Hepatocyte (in vitro differentiated cells): ENCODE data around the gene KAT5. TPM values are rescaled to one million over a fixed set of nuclear protein-coding genes. Genes with fewer than 3 reads are reported as not detected.
A peak's percentile ranks its signal among the peaks of the same experiment; 100 is the strongest.
"Not testable (repeated sequence)": the region's sequence is repeated elsewhere in the genome, so short reads cannot be mapped to it uniquely, and the experiment has no call there.

Experiments
- DNase-seq: peaks from one replicate; pipeline ENCODE4 v3.0.0-alpha.2; 2016; ENCODE audit warnings: low spot score
- H2AFZ ChIP-seq: fragments of 200-600 bp; sonication (generic); 2 replicates; pipeline ENCODE4 v1.6.0; 2016; ENCODE audit warnings: antibody characterized with exemption, mild to moderate bottlenecking
- H3K27ac ChIP-seq: fragments of 200-600 bp; sonication (generic); 2 replicates; pipeline ENCODE4 v1.5.1; 2016; ENCODE audit warnings: mild to moderate bottlenecking
- H3K27me3 ChIP-seq: fragments of 200-600 bp; sonication (generic); 2 replicates; pipeline ENCODE4 v1.6.1; 2016
- H3K36me3 ChIP-seq: fragments of 200-600 bp; sonication (generic); replicated peaks from 2 replicates; pipeline ENCODE4 v1.5.1; 2016; ENCODE audit warnings: low read depth; ENCODE audit not compliant: insufficient read depth
- H3K4me1 ChIP-seq: fragments of 200-600 bp; sonication (generic); 2 replicates; pipeline ENCODE4 v1.5.1; 2016; ENCODE audit warnings: mild to moderate bottlenecking, moderate library complexity; ENCODE audit not compliant: insufficient read depth
- H3K4me2 ChIP-seq: fragments of 200-600 bp; sonication (generic); 2 replicates; pipeline ENCODE4 v1.6.0; 2016
- H3K4me3 ChIP-seq: fragments of 200-600 bp; sonication (generic); 2 replicates; pipeline ENCODE4 v1.5.1; 2016; ENCODE audit warnings: mild to moderate bottlenecking
- H3K79me2 ChIP-seq: fragments of 200-600 bp; sonication (generic); 2 replicates; pipeline ENCODE4 v1.6.0; 2017; ENCODE audit warnings: mild to moderate bottlenecking
- H3K9me2 ChIP-seq: fragments of 200-600 bp; sonication (generic); replicated peaks from 2 replicates; pipeline ENCODE4 v1.6.0; 2017; ENCODE audit warnings: mild to moderate bottlenecking; ENCODE audit not compliant: insufficient read depth
- H3K9me3 ChIP-seq: fragments of 200-600 bp; sonication (generic); 2 replicates; pipeline ENCODE4 v1.5.1; 2016; ENCODE audit warnings: low read depth, mild to moderate bottlenecking
- H4K20me1 ChIP-seq: fragments of 200-600 bp; sonication (generic); 2 replicates; pipeline ENCODE4 v1.6.0; 2016; ENCODE audit warnings: mild to moderate bottlenecking; ENCODE audit not compliant: insufficient read depth, poor library complexity, severe bottlenecking
- EZH2 ChIP-seq: fragments of 200-600 bp; sonication (generic); IDR thresholded peaks from 2 replicates; pipeline ENCODE4 v1.6.1; 2016; ENCODE audit warnings: antibody characterized with exemption, mild to moderate bottlenecking, borderline replicate concordance
- EZH2phosphoT487 ChIP-seq: fragments of 200-600 bp; sonication (generic); IDR thresholded peaks from one replicate; pipeline ENCODE4 v1.6.1; 2018; ENCODE audit warnings: antibody characterized with exemption, mild to moderate bottlenecking, low read depth, moderate library complexity; ENCODE audit not compliant: unreplicated experiment, severe bottlenecking
- WGBS: methylation state at CpG from one replicate; pipeline ENCODE4 v1.1.6; 2016; ENCODE audit warnings: low lambda C conversion rate; ENCODE audit errors: missing lambda C conversion rate; 5-methylcytosine and 5-hydroxymethylcytosine counted together
- polyA plus RNA-seq: library from polyadenylated mRNA; unstranded; fragments of >200 nt; fragmentation: Nextera tagmentation; extraction: Ambion mirVana; gene quantifications from 2 replicates; pipeline ENCODE4 v1.2.1, GENCODE V29; 2016
- total RNA-seq: library from RNA; depleted of rRNA; stranded (reverse); fragments of >200 nt; gene quantifications from 2 replicates; pipeline ENCODE4 v1.2.3, GENCODE V29; 2014
- TF ChIP-seq, protein P1 (sequence below): fragments of 200-600 bp; sonication (generic); IDR thresholded peaks from 2 replicates; pipeline ENCODE4 v1.5.1; 2016; ENCODE audit warnings: antibody characterized with exemption, mild to moderate bottlenecking; ENCODE audit not compliant: poor library complexity

Gene KAT5
- total and polyA plus RNA-seq, 2 experiments from 2014 or later, result 41.7 to 53.1 TPM

DNA sequence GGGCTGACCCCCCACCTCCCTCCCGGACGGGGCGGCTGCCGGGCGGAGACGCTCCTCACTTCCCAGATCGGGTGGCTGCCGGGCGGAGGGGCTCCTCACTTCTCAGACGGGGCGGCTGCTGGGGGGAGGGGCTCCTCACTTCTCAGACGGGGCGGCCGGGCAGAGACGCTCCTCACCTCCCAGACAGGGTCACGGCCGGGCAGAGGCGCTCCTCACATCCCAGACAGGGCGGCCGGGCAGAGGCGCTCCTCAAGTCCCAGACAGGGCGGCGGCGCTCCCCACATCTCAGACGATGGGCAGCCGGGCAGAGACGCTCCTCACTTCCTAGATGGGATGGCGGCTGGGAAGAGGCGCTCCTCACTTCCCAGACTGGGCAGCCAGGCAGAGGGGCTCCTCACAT lies 50.8 kb downstream of the KAT5 start:
- WGBS, result 97% methylated on average over 11 of the region's 29 CpGs

DNA sequence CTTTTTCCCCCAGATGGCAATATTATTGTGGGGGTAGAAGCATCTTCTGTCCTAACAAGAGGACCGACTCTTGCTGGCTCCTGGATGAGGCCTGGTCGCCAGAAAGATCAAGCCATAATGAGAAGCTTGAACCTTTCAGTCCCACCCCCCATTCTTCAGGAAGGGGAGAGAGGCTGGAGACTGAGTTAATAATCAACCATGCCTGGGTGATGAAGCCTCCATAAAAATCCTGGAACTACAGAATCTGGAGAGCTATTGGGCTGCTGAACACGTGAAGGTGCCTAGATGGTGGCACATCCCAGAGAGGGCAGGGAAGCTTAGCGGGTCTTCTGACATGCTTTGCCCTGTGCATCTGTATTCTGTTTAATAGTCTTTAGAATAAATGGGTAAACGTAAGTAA lies 52.4 kb downstream of the KAT5 start:
- H3K4me2 ChIP-seq, result no peak overlapping the region
- DNase-seq, result peak; percentile 32
- H3K36me3 ChIP-seq, result no peaks in the 10 kb centered on the region
- H3K4me3 ChIP-seq, result no peak overlapping the region
- no peaks in the 10 kb centered on the region for H3K9me2 ChIP-seq
- no peak for TF ChIP-seq EZH2
- no peak for TF ChIP-seq EZH2phosphoT487
- TF ChIP-seq, protein P1, sequence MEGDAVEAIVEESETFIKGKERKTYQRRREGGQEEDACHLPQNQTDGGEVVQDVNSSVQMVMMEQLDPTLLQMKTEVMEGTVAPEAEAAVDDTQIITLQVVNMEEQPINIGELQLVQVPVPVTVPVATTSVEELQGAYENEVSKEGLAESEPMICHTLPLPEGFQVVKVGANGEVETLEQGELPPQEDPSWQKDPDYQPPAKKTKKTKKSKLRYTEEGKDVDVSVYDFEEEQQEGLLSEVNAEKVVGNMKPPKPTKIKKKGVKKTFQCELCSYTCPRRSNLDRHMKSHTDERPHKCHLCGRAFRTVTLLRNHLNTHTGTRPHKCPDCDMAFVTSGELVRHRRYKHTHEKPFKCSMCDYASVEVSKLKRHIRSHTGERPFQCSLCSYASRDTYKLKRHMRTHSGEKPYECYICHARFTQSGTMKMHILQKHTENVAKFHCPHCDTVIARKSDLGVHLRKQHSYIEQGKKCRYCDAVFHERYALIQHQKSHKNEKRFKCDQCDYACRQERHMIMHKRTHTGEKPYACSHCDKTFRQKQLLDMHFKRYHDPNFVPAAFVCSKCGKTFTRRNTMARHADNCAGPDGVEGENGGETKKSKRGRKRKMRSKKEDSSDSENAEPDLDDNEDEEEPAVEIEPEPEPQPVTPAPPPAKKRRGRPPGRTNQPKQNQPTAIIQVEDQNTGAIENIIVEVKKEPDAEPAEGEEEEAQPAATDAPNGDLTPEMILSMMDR, result no peak
- peak overlapping the region; percentile 20 for H3K27ac ChIP-seq
- no peaks in the 10 kb centered on the region for H3K9me3 ChIP-seq
- no peaks in the 10 kb centered on the region for H3K79me2 ChIP-seq
- 63% methylated on average over 5 of the region's 5 CpGs for WGBS
- no peaks in the 10 kb centered on the region for H3K27me3 ChIP-seq
- H2AFZ ChIP-seq, result no peak overlapping the region
- peaks cover 6% of the 10 kb centered on the region for H3K4me1 ChIP-seq
- no peaks in the 10 kb centered on the region for H4K20me1 ChIP-seq

More for the DNA sequence above, 50.8 kb downstream of the KAT5 start:
- H3K4me1 ChIP-seq, H3K79me2 ChIP-seq, H4K20me1 ChIP-seq, DNase-seq, H3K9me2 ChIP-seq, H3K27me3 ChIP-seq, H3K4me2 ChIP-seq, H3K36me3 ChIP-seq, H3K27ac ChIP-seq, H3K4me3 ChIP-seq, H3K9me3 ChIP-seq, H2AFZ ChIP-seq: not testable (repeated sequence)

DNA sequence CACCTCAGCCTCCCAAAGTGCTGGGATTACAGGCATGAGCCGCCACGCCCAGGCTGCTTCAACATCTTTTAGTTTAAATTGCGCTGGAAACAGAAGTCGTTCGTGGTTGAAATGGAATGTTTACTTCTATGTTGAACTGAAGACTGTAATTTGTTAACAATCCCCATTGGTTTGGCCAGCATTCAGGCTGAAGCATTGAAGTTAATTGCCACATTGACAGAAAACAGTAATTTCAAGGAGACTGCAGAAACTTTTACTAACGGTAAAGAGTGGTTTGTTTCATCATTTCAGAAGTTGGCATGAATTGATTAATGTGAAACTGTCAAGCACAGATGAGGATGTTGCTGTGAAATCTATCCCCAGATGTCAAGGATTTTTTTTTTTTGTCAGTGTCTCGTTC lies 54.5 kb downstream of the KAT5 start:
- Histone ChIP-seq H4K20me1 (no peaks in the 10 kb centered on the region), H3K79me2 (no peaks in the 10 kb centered on the region), H2AFZ (no peak overlapping the region), H3K27me3 (no peaks in the 10 kb centered on the region), H3K9me2 (no peaks in the 10 kb centered on the region), H3K9me3 (no peaks in the 10 kb centered on the region), H3K27ac (no peak overlapping the region), H3K4me1 (peaks cover 6% of the 10 kb centered on the region), H3K4me2 (no peak overlapping the region), H3K4me3 (no peak overlapping the region), H3K36me3 (no peaks in the 10 kb centered on the region)
- no peak for DNase-seq
- TF ChIP-seq EZH2phosphoT487 (no peak), EZH2 (no peak)
- TF ChIP-seq, protein P1, result no peak
- 60% methylated on average over 7 of the region's 7 CpGs for WGBS

DNA sequence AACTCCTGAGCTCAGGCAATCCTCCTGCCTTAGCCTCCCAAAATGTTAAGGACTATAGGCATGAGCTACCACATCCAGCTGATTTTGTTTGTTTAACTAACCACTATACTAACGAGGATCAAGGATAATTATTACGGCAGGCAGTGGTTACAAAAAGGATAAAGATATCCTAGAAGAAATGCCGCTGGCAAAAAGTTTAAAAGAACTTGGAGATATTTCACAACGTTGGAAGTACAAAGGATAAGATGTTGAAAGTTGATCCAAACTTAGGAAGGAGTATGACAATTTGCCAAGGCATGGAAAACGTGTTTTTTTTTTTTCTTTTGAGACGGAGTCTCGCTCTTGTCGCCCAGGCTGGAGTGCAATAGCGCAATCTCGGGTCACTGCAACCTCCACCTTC lies 55.4 kb downstream of the KAT5 start:
- no peak for DNase-seq
- no peaks in the 10 kb centered on the region for H3K9me3 ChIP-seq
- H3K79me2 ChIP-seq, result no peaks in the 10 kb centered on the region
- no peaks in the 10 kb centered on the region for H4K20me1 ChIP-seq
- H2AFZ ChIP-seq, result no peak overlapping the region
- TF ChIP-seq, protein P1, result no peak
- TF ChIP-seq EZH2phosphoT487 (no peak), EZH2 (no peak)
- WGBS, result 84% methylated on average over 10 of the region's 10 CpGs
- no peak overlapping the region for H3K4me3 ChIP-seq
- no peaks in the 10 kb centered on the region for H3K36me3 ChIP-seq
- no peaks in the 10 kb centered on the region for H3K9me2 ChIP-seq
- H3K4me2 ChIP-seq, result no peak overlapping the region
- H3K27me3 ChIP-seq, result no peaks in the 10 kb centered on the region
- H3K4me1 ChIP-seq, result peaks cover 6% of the 10 kb centered on the region
- H3K27ac ChIP-seq, result no peak overlapping the region

DNA sequence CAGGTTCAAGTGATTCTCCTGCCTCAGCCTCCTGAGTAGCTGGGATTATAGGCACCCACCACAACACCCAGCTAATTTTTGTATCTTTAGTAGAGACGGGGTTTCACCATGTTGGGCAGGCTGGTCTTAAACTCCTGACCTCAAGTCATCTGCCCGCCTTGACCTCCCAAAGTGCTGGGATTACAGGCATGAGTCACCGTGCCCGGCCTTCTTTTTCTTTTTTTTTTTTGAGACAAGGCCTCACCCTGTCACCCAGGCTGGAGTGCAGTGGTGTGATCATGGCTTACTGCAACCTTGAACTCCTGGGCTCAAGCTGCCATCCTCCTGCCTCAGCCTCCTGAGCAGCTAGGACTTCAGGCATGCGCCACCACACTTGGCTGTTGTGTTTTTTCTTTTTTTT lies 55.8 kb downstream of the KAT5 start:
- not testable (repeated sequence) for H3K27me3 ChIP-seq, H3K9me3 ChIP-seq, H3K9me2 ChIP-seq, H3K36me3 ChIP-seq, H3K79me2 ChIP-seq, H4K20me1 ChIP-seq, DNase-seq, H3K4me3 ChIP-seq, H3K27ac ChIP-seq, H3K4me2 ChIP-seq, H2AFZ ChIP-seq, H3K4me1 ChIP-seq
- 73% methylated on average over 3 of the region's 5 CpGs for WGBS
